Measurements from ENCODE around the gene ACTG1. TPM values are rescaled to one million over a fixed set of nuclear protein-coding genes. Genes with fewer than 3 reads are reported as not detected.
A peak's percentile ranks its signal among the peaks of the same experiment; 100 is the strongest.

Gene ACTG1
- total RNA-seq, 1 experiment from 2014 or later, result 3,455 TPM

- 0 out of 2 replicates have a peak, but pooled peaks have one; percentile 48 for TF ChIP-seq E2F4 (CRISPR knock-in tag; IDR thresholded peaks at IDR 0.05; ENCODE audit: borderline replicate concordance, low read depth)
- TF ChIP-seq CREM (CRISPR knock-in tag; IDR thresholded peaks at IDR 0.05), result peak; percentile 40; the same call in 1 of the 2 replicates
- TF ChIP-seq ZNF423 (CRISPR knock-in tag; IDR thresholded peaks at IDR 0.05), result peak; percentile 65; the same call in 1 of the 2 replicates
- TF ChIP-seq, protein P1, sequence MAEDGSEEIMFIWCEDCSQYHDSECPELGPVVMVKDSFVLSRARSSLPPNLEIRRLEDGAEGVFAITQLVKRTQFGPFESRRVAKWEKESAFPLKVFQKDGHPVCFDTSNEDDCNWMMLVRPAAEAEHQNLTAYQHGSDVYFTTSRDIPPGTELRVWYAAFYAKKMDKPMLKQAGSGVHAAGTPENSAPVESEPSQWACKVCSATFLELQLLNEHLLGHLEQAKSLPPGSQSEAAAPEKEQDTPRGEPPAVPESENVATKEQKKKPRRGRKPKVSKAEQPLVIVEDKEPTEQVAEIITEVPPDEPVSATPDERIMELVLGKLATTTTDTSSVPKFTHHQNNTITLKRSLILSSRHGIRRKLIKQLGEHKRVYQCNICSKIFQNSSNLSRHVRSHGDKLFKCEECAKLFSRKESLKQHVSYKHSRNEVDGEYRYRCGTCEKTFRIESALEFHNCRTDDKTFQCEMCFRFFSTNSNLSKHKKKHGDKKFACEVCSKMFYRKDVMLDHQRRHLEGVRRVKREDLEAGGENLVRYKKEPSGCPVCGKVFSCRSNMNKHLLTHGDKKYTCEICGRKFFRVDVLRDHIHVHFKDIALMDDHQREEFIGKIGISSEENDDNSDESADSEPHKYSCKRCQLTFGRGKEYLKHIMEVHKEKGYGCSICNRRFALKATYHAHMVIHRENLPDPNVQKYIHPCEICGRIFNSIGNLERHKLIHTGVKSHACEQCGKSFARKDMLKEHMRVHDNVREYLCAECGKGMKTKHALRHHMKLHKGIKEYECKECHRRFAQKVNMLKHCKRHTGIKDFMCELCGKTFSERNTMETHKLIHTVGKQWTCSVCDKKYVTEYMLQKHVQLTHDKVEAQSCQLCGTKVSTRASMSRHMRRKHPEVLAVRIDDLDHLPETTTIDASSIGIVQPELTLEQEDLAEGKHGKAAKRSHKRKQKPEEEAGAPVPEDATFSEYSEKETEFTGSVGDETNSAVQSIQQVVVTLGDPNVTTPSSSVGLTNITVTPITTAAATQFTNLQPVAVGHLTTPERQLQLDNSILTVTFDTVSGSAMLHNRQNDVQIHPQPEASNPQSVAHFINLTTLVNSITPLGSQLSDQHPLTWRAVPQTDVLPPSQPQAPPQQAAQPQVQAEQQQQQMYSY (CRISPR knock-in tag; IDR thresholded peaks at IDR 0.05), result peak; percentile 20; the same call in 1 of the 2 replicates
- TF ChIP-seq ZNF263 (CRISPR knock-in tag; IDR thresholded peaks at IDR 0.05; ENCODE audit: low read depth), result no peak
- TF ChIP-seq PRRX2 (CRISPR knock-in tag; IDR thresholded peaks at IDR 0.05), result no peak
- TF ChIP-seq CBFB (CRISPR knock-in tag; IDR thresholded peaks at IDR 0.05; ENCODE audit: low read depth), result no peak
- no peak for TF ChIP-seq GTF2I (CRISPR knock-in tag; conservative IDR thresholded peaks at IDR 0.05)
- no peak for TF ChIP-seq IRF2 (CRISPR knock-in tag; IDR thresholded peaks at IDR 0.05; ENCODE audit: borderline replicate concordance, low read depth)
- TF ChIP-seq, protein P2, sequence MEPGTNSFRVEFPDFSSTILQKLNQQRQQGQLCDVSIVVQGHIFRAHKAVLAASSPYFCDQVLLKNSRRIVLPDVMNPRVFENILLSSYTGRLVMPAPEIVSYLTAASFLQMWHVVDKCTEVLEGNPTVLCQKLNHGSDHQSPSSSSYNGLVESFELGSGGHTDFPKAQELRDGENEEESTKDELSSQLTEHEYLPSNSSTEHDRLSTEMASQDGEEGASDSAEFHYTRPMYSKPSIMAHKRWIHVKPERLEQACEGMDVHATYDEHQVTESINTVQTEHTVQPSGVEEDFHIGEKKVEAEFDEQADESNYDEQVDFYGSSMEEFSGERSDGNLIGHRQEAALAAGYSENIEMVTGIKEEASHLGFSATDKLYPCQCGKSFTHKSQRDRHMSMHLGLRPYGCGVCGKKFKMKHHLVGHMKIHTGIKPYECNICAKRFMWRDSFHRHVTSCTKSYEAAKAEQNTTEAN (CRISPR knock-in tag; IDR thresholded peaks at IDR 0.05), result 0 out of 2 replicates have a peak, but pooled peaks have one; percentile 60
Measured at GRCh38 chr17:81481073-81481799, 31.4 kb downstream of the ACTG1 start (continued).

DNA sequence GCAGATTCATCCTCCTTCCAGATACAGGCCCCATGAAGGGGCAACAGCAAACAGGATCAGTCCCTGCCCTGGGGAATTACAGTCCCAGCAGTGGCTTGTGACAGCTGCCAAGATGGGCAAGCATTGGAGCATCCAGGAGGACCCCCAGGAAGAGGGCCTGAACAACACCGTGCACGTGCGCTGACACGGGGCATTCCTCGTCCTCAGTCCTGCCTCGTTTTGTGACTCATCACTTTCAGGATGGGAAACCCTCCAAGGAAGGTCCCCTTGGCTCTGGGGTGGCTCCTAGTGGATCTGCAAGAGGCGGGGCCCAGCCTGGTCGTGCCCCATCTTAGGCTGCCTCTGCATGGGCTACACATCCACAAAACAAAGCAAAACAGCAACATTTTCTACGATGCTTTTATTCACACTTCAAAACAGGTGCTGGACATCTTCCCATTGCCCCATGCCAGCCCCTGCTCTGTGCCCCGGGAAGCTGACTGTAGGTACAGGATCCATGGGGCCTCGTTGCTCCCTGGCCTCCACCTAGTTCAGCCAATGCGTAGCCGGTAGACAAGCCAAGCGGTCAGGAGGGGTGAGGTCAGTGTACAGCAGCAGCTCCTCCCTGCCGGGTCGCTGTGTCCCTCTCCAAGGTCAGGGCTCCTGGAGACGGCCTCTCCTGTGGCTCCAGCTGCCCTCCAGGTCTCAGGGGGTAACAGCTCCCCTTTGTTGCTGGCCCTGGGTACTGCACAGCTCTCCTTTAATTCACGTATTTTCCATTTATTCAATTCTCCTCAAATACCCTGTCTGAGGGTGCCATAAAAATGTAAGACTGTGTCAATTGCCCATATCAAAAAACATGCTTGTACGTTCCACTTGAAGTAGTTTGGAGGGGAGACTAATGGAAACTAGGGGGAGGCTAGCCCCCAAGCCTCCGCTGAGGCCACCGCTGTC, 32.2 kb downstream of the ACTG1 start:
- Mint-ChIP-seq H3K4me3 (no peak overlapping the region), H3K4me1 (peaks cover 4% of the 10 kb centered on the region; the same call in 1 of the 2 replicates), H3K9me3 (no peaks in the 10 kb centered on the region), H3K27ac (no peak overlapping the region), H3K27me3 (ENCODE audit: low read depth) (peaks cover 56% of the 10 kb centered on the region), H3K36me3 (no peaks in the 10 kb centered on the region)
- ChIA-PET CTCF (interaction anchor here (1.6 to 2.7 kb wide), 4 partner anchors 40 to 171 kb away, joined by 3 to 8 read pairs (median 6); no protein-coding TSS in a partner anchor), POLR2A (no interaction called here)
- ATAC-seq (no peak), DNase-seq (ENCODE audit: low spot score) (no peak)
- TF ChIP-seq NR2C2 (CRISPR knock-in tag; IDR thresholded peaks at IDR 0.05), result no peak
- TF ChIP-seq GRHL2 (CRISPR knock-in tag; IDR thresholded peaks at IDR 0.05; ENCODE audit: insufficient replicate concordance, severe bottlenecking), result no peak
- no peak for TF ChIP-seq ATF1 (CRISPR knock-in tag; IDR thresholded peaks at IDR 0.05)
- TF ChIP-seq, protein P3, sequence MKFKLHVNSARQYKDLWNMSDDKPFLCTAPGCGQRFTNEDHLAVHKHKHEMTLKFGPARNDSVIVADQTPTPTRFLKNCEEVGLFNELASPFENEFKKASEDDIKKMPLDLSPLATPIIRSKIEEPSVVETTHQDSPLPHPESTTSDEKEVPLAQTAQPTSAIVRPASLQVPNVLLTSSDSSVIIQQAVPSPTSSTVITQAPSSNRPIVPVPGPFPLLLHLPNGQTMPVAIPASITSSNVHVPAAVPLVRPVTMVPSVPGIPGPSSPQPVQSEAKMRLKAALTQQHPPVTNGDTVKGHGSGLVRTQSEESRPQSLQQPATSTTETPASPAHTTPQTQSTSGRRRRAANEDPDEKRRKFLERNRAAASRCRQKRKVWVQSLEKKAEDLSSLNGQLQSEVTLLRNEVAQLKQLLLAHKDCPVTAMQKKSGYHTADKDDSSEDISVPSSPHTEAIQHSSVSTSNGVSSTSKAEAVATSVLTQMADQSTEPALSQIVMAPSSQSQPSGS (CRISPR knock-in tag; IDR thresholded peaks at IDR 0.05; ENCODE audit: borderline replicate concordance, low read depth), result no peak
- TF ChIP-seq ZNF219 (CRISPR knock-in tag; IDR thresholded peaks at IDR 0.05; ENCODE audit: borderline replicate concordance), result no peak

All from WTC11 (cell line).